HG03565 (cell line): ENCODE measurements around the gene SNAPC1.
"Not testable (repeated sequence)": the region's sequence is repeated elsewhere in the genome, so short reads cannot be mapped to it uniquely, and the experiment has no call there.

Experiments used
- ATAC-seq: cut with Tn5 transposase; IDR thresholded peaks from one replicate; pipeline ENCODE4 v1.9.1; 2021; ENCODE audit warnings: mild to moderate bottlenecking, moderate library complexity; ENCODE audit not compliant: unreplicated experiment

SNAPC1 gene, protein sequence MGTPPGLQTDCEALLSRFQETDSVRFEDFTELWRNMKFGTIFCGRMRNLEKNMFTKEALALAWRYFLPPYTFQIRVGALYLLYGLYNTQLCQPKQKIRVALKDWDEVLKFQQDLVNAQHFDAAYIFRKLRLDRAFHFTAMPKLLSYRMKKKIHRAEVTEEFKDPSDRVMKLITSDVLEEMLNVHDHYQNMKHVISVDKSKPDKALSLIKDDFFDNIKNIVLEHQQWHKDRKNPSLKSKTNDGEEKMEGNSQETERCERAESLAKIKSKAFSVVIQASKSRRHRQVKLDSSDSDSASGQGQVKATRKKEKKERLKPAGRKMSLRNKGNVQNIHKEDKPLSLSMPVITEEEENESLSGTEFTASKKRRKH

DNA sequence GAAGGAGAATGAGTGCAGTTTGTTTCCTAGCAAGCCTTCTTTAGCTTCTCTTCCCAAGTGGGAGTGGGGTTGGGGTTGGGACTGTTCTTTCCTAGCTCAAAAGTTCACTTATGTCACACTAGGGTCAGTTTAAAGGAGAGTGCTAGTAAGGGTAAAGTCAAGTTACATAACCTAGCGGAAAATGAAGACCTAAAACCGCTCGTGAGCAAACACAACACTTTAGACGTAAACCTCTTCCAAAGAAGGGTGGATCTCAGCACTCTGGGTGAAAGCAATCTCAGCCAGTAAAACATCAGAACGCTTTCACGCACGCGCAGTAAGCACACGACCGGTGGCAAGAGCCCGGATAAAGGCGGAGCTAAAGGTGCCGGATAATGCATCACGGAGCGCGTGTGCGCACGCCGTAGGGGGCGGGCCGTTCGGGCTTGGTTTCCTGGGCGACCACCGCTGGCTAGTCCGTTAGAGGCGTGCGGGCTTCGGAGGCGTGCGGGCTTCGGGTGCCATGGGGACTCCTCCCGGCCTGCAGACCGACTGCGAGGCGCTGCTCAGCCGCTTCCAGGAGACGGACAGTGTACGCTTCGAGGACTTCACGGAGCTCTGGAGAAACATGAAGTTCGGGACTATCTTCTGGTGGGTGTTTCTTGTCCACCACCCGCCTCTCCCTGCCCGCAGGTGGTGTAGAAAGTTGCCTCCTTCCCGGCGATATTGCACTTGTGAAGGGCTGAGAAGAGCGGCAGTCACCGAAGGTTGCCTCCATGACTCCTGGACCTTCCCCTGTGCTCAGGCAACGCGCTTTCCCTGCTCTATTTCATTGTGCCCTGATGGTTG lies at the start of gene SNAPC1:
TSS of gene SNAPC1 (plus strand) at position 462 of the 828 bp plus-strand sequence. CDS start at position 503, 41 bp downstream.
- peak; percentile 96 for ATAC-seq

DNA sequence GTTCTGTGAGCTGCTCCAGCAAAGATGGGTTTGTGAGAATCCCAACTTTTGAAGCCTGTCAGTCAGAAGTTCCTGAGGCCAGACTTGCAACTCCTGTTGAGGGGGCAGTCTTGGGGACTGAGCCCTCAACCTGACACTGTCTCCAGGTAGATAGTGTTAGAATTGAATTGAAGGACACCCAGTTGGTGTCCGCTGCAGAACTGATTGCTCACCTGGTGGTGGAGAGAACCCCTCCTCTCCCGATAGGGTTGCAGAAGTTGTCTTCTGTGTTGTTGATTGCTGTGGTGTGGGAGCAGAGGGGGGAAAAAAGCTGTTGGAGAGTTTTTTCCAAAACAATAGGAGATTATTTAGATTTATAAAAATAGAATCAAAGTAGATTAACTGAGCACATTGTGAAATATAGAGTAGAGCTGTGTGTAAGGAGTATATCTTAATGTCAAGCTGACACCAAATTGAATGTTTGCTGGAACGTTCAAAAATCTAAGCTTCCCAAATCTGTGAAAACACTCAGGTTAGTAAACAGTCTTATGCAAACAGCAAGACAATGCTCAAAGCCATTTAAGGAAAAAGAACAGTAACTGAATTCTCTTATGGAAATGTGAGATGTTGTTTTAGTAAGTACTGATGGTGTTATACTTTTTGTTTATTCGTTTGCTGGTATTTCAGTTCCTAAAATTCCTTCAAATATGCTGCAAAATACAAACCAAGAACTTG lies 48.3 kb upstream of the SNAPC1 start:
- no peak for ATAC-seq

DNA sequence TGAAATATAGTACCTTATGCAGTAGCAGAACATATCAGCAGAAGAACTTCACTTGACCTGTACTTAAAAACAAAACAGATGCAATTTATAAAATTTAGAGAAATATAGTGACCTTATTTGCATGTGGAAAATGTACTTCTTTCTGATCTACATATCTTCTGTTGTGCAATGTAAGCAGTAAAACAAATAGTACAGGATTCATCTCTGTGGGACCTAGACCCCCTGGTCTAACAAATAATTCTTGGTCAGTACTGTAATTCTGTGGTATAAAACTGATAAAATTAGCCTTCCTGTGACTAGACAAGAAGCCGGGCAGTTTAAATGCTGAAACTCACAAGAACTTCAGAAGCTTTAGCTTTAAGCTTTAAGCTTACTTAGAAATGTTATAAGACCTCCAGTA lies 45.3 kb upstream of the SNAPC1 start:
- ATAC-seq, result no peak

DNA sequence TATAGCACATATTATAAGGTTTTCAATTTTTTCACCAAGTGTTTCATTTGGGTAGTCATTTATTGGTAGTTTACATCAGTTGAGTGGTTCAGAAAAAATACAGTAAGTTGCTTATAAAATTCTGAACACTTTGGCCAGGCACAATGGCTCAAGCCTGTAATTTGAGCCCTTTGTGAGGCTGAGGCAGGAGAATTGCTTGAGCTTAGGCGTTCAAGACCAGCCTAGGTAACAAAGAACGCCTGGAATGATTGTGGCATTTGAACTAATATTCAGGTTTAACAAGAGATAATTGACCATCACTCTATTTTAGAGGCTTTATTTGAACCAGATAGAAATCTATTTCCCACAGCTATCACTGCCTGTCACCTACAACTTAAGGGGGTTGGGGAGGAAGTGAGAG lies 44.2 kb upstream of the SNAPC1 start:
- no peak for ATAC-seq

DNA sequence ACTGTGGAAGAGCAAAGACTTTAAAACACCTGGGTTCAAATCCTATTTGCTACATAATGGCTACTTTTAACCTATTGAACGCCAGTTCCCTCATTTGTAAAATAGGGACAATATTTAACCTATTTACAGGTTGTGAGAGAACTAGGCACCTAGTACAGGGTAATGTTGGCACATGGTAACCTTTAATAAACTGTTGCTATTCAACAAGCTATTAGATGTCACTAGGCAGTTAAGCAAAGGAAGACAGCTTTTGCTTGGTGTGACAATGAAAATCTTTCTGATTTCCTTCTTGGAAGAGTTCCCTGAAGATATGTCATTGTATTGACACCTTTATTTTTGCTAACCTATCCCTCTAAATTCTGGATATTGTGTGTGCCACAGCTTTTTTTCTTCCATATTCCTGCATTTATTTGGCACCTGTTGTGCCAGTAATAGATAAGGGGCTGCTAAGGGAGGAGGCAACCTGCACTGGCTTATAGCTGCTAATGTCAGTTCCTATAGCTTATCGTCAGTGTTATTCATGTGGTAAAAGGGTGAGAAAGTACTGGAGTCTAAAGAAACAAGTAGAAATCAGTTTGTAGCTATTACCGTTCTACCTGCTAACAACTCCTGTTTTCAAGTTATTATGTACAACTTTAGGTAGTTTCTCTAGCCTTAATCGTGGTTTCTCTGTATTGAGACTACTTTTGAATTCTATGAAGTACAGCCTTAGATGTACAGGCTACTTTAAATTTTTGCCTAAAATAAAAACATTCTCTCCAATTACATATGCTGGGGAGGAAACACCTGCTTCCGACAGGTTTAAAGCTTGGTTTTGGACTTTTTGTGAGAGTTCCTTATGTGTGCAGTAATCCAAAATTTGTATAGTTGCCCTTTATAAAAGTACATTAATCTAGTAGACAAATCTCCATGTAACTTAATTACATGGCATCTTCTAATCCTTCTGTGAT lies 42.6 kb upstream of the SNAPC1 start:
- ATAC-seq, result no peak

DNA sequence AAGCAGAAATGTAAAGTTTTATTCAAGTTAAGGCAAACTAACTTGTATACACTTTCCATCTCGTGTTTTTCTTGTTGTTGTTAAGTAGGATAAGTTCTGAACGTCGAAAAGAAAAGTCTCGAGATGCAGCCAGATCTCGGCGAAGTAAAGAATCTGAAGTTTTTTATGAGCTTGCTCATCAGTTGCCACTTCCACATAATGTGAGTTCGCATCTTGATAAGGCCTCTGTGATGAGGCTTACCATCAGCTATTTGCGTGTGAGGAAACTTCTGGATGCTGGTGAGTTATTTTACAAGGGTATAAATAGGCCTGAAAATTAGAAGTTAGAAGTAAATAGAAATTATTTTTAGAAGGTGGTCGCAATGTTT lies 41.9 kb upstream of the SNAPC1 start:
- ATAC-seq, result no peak

DNA sequence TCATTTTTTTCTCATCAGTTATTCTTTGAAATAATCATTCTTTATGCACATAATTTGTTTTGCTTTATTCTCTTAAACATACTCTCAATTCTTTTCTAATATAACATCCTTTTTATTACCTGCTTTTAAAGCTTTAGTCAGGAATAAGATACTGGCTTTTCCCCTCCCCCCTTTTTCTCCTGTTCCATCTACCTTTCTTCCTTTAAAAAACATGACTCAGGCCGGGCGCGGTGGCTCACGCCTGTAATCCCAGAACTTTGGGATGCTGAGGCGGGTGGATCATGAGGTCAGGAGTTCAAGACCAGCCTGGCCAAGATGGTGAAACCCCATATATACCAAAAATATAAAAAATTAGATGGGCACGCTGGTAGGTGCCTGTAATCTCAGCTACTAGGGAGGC lies 41.5 kb upstream of the SNAPC1 start:
- ATAC-seq, result no peak

DNA sequence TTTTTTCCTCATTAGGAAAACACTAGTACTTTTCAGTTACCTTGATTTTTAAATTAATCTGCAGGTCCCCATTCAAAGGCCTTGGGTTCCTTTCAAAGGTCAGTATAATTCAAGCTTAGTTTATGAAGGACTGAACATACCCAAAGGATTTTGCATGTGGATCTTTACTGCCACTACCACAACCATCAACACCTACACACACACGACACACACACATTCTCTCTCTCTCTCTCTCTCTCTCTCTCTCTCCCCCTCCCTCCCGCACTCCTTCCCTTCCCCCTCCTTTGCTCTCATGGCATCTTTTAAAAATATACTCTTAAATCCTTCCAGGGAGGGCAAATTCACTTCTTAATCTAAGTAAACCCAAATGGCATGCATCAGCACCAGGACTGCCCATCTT lies 38.1 kb upstream of the SNAPC1 start:
- no peak for ATAC-seq

DNA sequence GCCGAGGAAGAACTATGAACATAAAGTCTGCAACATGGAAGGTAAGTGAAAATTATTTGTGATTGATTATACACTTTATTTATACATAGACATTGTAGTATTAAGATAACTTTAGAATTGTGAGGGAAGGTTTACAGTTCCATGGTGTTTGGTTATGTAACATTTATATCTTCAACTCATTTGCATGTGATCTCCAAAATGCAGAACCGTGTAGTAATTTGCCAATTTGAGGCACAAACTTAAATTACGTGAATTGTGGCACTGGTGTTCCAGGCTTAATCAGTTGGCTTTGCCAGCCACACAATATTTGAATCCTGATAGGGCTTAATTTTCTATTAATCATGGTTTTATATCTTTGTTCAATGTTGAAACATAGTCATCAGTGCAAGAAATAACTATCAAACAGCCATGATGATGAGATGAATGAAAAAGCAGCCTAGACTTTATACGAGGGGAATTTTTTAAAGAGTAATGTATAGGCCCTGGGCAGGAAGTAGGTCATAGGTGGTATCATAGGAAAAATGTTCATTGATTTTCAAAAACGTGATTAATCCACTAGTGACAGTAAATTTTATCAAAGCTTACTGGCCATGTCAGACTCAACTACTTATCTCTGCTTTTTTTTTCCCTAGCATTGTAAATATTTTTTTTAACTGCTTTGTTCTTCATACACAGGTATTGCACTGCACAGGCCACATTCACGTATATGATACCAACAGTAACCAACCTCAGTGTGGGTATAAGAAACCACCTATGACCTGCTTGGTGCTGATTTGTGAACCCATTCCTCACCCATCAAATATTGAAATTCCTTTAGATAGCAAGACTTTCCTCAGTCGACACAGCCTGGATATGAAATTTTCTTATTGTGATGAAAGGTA lies 35.2 kb upstream of the SNAPC1 start:
- ATAC-seq, result no peak

DNA sequence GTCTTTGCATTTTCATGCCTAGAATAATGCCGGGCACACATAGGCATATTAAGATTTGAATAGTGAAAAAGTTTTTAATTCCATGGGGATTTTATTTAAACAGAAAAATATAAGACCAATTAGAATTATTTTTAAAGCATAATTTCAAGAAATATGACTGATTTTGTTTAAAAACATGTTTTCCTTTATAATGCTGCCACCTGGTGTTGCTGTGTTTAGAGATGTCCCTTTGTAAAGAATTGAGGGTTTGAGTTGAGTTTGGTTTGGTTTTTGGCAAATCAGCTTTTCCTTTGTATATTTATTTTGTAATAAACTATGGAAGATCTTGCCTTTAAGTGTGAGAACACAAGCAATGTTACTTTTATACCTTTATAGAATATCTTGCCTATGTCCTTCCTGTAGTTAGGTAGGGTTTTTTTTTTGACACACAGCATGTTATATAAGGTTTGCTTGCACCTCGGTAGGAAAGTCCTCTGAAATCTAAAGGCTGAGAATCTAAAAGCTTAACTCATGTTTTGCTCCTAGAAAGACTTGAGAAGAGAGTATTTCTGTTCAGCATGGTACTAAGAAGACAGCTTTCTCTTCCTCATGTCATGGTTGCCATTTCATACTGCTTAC lies 31.4 kb upstream of the SNAPC1 start:
- ATAC-seq, result no peak

DNA sequence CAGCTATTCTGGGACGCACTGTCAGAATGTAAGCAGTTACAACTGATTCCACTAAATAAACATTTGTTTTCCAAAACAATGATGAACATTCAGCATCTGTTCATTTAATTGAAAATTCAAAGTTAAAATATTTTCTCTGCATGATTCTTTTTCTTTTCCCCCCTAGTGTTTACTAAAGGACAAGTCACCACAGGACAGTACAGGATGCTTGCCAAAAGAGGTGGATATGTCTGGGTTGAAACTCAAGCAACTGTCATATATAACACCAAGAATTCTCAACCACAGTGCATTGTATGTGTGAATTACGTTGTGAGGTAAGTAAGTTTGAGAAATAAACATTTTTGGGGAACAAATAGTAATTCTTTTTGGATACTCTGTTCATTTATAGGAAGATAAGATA lies 28.2 kb upstream of the SNAPC1 start:
- no peak for ATAC-seq

DNA sequence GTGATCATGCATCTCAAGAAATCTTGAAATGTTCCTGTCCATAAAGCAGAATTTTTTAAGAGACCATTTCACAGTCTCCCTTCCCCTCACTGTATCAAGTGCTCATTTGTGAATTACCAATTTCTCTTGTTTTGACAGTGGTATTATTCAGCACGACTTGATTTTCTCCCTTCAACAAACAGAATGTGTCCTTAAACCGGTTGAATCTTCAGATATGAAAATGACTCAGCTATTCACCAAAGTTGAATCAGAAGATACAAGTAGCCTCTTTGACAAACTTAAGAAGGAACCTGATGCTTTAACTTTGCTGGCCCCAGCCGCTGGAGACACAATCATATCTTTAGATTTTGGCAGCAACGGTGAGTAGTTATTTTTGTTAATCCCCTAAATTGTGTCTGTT lies 25.5 kb upstream of the SNAPC1 start:
- ATAC-seq, result no peak

DNA sequence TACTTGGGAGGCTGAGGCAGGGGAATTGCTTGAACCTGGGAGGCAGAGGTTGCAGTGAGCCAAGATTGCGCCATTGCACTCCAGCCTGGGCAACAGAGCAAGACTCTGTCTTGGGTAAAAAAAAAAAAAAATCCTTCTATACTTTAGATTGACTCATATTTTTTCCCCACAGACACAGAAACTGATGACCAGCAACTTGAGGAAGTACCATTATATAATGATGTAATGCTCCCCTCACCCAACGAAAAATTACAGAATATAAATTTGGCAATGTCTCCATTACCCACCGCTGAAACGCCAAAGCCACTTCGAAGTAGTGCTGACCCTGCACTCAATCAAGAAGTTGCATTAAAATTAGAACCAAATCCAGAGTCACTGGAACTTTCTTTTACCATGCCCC lies 24.3 kb upstream of the SNAPC1 start:
- no peak for ATAC-seq

DNA sequence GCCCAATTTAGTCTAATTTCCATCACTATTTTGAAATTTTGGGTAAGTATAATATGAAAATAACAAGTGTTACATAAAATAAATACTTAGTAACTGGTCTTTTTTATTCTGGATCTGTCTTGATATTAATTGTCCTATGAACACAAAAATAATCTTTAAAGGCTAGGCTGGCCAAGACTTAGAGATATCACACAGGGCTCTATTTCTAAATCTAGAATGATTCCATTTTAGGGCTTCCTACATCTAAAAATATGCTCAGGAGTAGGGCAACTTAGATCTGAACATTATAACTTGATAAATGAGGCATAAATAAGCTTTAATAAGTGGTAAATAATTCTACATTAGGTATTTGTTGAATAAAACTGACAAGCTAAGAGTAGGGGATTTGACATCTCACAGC lies 23.1 kb upstream of the SNAPC1 start:
- ATAC-seq, result no peak

DNA sequence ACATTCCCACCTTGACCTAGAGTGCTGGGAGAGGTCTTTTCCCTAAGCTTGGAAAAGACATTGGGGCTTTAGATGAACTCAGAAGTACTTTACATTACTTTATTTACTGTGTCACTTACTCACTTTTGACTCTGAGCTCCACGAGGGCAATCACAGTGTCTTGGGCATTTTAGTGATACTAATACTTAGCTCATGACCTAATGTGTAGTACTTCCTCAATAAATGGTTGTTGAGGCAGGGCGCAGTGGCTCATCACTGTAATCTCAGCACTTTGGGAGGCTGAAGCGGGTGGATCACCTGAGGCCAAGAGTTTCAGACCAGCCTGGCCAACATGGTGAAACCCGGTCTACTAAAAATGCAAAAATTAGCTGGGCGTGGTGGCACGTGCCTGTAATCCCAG lies 19.8 kb upstream of the SNAPC1 start:
- no peak for ATAC-seq

DNA sequence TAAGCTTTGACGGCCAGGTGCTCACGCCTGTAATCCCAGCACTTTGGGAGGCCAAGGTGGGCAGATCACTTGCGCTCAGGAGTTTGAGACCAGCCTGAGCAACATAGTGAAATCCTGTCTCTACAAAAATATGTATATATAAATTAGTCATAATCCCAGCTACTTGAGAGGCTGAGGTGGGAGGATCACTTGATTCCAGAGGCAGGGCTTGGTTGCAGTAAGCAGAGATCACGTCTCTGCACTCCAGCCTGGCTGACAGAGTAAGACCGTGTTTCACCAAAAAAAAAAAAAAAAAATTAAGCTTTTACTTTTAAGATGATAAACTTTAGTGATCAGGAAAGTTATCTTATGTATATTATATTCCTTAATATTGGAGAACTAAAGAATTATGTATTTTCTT lies 18.0 kb upstream of the SNAPC1 start:
- no peak for ATAC-seq

DNA sequence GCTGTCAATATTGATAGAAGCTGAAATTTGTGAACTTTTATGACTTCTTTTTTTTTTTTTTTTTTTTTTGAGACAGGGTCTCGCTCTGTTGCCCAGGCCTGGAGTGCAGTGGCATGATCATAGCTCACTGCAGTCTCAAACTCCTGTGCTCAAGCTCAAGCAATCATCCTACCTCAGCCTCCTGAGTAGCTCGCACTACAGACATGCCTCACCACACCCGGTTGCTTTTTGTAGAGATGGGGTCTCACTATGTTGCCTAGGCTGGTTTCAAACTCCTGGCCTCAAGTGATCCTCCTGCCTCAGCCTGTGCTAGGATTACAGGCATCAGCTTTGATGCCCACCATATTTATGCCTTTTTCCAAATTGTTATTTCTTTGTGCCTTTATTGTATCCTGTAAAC lies 15.9 kb upstream of the SNAPC1 start:
- ATAC-seq, result not testable (repeated sequence)

DNA sequence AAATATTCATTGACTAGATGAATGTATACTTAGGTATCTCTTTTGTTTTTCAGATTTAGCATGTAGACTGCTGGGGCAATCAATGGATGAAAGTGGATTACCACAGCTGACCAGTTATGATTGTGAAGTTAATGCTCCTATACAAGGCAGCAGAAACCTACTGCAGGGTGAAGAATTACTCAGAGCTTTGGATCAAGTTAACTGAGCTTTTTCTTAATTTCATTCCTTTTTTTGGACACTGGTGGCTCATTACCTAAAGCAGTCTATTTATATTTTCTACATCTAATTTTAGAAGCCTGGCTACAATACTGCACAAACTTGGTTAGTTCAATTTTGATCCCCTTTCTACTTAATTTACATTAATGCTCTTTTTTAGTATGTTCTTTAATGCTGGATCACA lies 15.3 kb upstream of the SNAPC1 start:
- no peak for ATAC-seq

DNA sequence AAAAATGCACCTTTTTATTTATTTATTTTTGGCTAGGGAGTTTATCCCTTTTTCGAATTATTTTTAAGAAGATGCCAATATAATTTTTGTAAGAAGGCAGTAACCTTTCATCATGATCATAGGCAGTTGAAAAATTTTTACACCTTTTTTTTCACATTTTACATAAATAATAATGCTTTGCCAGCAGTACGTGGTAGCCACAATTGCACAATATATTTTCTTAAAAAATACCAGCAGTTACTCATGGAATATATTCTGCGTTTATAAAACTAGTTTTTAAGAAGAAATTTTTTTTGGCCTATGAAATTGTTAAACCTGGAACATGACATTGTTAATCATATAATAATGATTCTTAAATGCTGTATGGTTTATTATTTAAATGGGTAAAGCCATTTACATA lies 14.9 kb upstream of the SNAPC1 start:
- no peak for ATAC-seq
